RWPE2 (cell line): ENCODE data around the gene OVOL3.

Experiments
- ATAC-seq: fragments of 200-7000 bp; cut with Tn5 transposase; 3 replicates; pipeline ENCODE4 v1.9.1; 2021; ENCODE audit warnings: low read depth
- DNase-seq: peaks from one replicate; pipeline ENCODE4 v3.0.0-alpha.2; 2020; ENCODE audit warnings: low spot score
- H3K27ac ChIP-seq: fragments of 450-650 bp; 2 replicates; pipeline ENCODE4 v1.5.1; 2017; ENCODE audit warnings: mild to moderate bottlenecking; ENCODE audit not compliant: poor library complexity, severe bottlenecking
- H3K27me3 ChIP-seq: fragments of 250-450 bp; sonication (Bioruptor Pico); 2 replicates; pipeline ENCODE4 v1.5.1; 2021; ENCODE audit warnings: mild to moderate bottlenecking, moderate library complexity; ENCODE audit not compliant: insufficient read depth, poor library complexity, severe bottlenecking
- H3K36me3 ChIP-seq: fragments of 250-450 bp; sonication (Bioruptor Pico); 2 replicates; pipeline ENCODE4 v1.5.1; 2020; ENCODE audit warnings: low read depth, mild to moderate bottlenecking, moderate library complexity
- H3K4me1 ChIP-seq: fragments of 250-450 bp; sonication (Bioruptor Pico); 2 replicates; pipeline ENCODE4 v1.5.1; 2021; ENCODE audit warnings: mild to moderate bottlenecking, moderate library complexity; ENCODE audit not compliant: insufficient read depth, poor library complexity, severe bottlenecking
- H3K4me3 ChIP-seq: fragments of 250-450 bp; sonication (Bioruptor Pico); 2 replicates; pipeline ENCODE4 v1.5.1; 2021; ENCODE audit warnings: mild to moderate bottlenecking, moderate library complexity; ENCODE audit not compliant: severe bottlenecking
- H3K9me3 ChIP-seq: fragments of 250-450 bp; sonication (Bioruptor Pico); 2 replicates; pipeline ENCODE4 v1.5.1; 2021; ENCODE audit warnings: mild to moderate bottlenecking, moderate library complexity; ENCODE audit not compliant: severe bottlenecking
- CTCF ChIP-seq: fragments of 450-650 bp; IDR thresholded peaks from one replicate; pipeline ENCODE4 v1.5.1; 2017; ENCODE audit warnings: mild to moderate bottlenecking, moderate library complexity; ENCODE audit not compliant: poor library complexity, severe bottlenecking

Gene OVOL3

GRCh38 chr19:36151144-36152018 lies 40.4 kb downstream of the OVOL3 start:
- Histone ChIP-seq H3K4me1 (peaks cover 13% of the 10 kb centered on the region), H3K27ac (no peak overlapping the region), H3K27me3 (no peaks in the 10 kb centered on the region), H3K36me3 (peaks cover 63% of the 10 kb centered on the region), H3K9me3 (no peaks in the 10 kb centered on the region), H3K4me3 (no peak overlapping the region)
- DNase-seq (no peak), ATAC-seq (no peak)
- no peak for TF ChIP-seq CTCF

GRCh38 chr19:36152019-36152351 lies 41.0 kb downstream of the OVOL3 start:
- peaks cover 57% of the 10 kb centered on the region for H3K36me3 ChIP-seq
- ATAC-seq (no peak), DNase-seq (no peak)
- H3K27ac ChIP-seq: no peak overlapping the region
- H3K4me3 ChIP-seq: no peak overlapping the region
- no peaks in the 10 kb centered on the region for H3K27me3 ChIP-seq
- no peaks in the 10 kb centered on the region for H3K9me3 ChIP-seq
- H3K4me1 ChIP-seq: peaks cover 13% of the 10 kb centered on the region
- TF ChIP-seq CTCF: no peak

GRCh38 chr19:36152352-36153091 lies 41.6 kb downstream of the OVOL3 start, which contains the start of gene COX7A1:
COX7A1 (minus strand) TSS chr19:36152447; CDS start chr19:36152407, 40 bp downstream.
- peaks cover 51% of the 10 kb centered on the region for H3K36me3 ChIP-seq
- no peak within 1 kb of the TSS for H3K4me3 ChIP-seq
- no peak within 1 kb of the TSS for H3K27ac ChIP-seq
- no peaks in the 10 kb centered on the region for H3K27me3 ChIP-seq
- DNase-seq (no peak), ATAC-seq (no peak)
- peaks cover 13% of the 10 kb centered on the region for H3K4me1 ChIP-seq
- no peak for TF ChIP-seq CTCF
- H3K9me3 ChIP-seq: no peaks in the 10 kb centered on the region

DNA sequence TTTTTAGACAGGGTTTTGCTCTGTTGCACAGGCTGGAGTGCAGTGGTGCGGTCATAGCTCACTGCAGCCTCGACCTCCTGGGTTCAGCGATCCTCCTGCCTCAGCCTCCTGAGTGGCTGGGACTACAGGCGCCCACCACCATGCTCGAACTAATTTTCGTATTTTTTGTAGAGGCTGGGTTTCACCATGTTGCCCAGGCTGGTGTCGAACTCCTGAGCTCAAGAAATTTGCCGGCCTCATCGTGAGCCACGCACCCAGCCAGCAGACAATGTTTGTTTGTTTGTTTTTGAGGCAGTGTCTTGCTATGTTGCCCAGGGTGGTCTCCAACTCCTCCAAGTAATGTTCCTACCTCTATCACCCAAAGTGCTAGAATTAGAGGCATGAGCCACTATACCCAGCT lies 42.2 kb downstream of the OVOL3 start:
- ATAC-seq (no peak), DNase-seq (no peak)
- no peaks in the 10 kb centered on the region for H3K9me3 ChIP-seq
- peaks cover 13% of the 10 kb centered on the region for H3K4me1 ChIP-seq
- TF ChIP-seq CTCF: no peak
- H3K27ac ChIP-seq: no peak overlapping the region
- H3K36me3 ChIP-seq: peaks cover 45% of the 10 kb centered on the region
- no peaks in the 10 kb centered on the region for H3K27me3 ChIP-seq
- H3K4me3 ChIP-seq: no peak overlapping the region
